Measurements from ENCODE around the gene TMPRSS6.
A peak's percentile ranks its signal among the peaks of the same experiment; 100 is the strongest.
"Not testable (repeated sequence)": the region's sequence is repeated elsewhere in the genome, so short reads cannot be mapped to it uniquely, and the experiment has no call there.

Gene TMPRSS6

DNA sequence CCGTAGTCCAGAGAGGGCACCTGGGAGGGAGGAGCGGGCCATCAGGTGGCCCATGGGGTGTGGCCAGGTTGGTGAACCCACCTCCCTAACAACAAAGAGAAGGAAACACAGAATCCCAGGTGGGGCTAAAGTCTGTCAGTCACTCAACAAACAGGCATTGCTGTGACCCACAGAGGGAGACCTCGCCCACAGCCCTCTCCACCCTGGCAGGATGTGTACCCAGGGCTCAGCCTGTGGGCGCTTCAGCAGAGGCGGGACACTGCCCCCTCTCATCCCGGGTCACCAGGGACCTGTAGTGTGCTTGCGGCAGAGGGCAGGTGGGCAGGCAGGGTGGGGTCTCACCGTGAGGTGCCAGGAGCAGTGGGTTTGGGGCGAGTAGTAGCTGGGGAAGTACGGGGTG, 25.1 kb downstream of the TMPRSS6 start:
- DNase-seq: no peak

DNA sequence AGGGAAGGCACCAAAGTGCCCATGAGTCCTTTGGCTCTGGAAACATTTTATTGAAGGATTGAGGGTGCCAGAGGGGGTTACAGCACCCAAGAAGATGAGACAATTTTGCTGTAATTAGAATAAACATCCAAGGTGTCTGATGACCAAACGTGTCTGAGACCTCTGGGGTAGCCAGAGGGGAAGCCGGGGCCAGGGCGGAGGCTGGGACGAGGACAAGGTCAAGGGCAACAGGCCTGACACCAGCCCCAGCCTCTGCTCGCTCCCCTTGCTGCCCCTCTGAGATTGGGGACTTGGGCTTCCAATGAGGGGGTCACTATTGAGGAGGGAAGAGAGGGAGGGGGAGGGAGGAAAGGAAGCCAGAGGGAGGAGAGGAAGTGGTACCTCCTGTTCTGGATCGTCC, 25.6 kb downstream of the TMPRSS6 start:
- DNase-seq: no peak

DNA sequence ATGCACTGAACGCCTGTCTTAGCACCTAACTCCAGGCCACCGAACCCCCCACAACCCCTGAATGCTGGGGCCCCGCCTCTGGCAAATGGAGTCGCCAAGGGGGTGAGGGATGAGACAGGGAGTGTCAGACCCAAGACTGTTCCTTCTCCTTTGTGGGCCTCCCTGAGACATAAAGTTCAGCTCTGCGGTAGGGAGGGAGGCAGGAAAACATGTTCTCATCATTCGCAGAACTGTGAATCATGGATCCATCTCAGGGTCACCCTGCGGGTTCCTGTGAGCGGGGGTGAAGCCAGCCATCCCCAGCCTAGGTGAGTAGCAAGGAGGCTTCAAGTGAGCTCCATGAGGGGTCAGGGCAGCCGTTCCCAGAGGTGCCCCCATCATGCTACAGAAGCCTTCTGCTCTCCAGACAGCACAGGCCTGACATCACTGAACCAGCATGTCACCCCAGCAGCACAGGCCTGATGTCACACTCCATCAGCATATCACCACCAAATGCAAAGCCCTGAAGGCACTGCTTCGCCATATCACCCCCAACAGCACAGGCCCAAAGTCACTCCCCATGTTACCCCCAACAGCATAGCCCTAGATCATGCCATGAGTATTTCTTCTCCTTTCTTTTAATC, 27.2 kb downstream of the TMPRSS6 start:
- peak; percentile 52 to 66 for DNase-seq

DNA sequence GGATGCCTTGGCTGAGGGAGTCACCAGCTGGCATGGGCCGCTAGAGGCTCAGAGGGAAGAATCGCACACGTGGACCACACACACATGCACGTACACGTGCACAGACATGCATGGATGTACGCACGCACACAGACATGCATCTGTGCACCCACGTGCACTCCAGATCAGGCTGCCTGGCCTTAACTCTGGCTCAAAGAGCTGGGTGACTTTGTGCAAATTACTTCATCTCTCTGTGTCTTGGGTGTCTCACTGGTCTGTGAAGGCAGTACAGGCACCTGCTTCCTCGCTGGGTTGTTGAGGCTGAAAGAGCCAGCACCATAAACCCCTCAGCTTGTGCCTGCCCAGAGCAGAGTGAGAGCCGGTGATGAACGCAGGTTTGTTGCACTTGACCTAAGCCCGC, 28.7 kb downstream of the TMPRSS6 start:
- DNase-seq: no peak

DNA sequence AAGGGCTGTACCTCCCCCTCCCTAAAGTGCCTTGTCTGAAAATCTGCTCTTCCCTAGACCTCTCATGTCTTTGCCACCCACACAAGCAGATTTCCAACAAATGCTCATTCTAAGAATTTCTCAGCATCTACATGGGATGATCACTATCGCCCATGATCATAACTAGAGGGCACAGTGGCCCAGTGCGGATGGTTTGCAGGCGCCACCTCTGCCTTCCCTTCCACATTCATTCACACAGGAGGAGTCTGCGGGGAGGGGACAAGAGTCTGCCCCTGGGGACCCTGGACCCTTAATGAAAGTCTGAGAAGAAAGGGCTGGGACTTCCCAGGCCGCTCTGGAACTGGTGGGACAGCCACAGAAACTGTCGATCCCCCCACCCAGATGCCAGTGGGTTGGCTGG, 29.1 kb downstream of the TMPRSS6 start:
- DNase-seq: peak; percentile 44 to 58

DNA sequence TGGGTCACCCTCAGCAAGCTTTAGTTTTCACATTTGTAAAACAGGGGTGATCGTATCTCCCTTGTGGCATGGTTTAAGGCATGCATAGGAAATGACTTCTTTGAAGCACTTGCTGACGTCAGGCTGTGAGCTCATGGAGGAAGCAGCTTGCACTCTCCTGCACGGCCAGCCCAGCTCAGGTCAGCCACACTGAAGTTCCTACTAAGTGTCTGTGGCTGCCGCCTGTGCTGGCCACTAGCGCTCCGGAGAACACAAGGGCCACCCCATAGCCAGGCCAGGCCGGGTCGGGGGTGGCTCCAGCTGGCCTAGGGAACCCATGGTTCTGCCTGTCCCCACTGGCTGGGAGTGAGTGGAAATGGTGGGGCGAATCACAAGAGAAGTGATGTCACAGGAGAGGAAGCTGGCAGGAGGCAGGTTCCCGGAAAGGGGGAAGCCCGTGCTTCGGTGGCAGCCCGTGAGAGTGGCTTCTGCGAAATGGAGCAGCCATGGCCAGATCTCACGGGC, 29.8 kb downstream of the TMPRSS6 start:
- peak; percentile 84 to 88 for DNase-seq

DNA sequence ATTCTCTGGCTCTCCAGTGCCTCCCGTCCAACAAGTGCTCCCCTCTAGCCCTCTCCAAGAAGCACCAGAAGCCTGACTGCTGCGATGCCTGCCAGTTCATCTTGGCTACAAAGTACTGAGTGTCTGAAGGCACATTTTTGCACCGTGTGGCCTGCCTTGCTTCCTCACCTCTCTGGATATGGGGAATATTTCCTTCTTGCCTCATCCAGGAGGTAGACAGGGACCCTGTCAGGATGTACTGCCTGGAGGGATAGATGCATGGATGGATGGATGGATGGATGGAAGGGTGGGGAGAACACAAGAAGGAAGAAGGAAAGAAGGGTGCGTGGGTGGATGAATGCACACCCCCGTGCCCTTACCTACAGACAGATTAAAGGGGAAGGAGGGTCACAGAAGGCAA, 30.4 kb downstream of the TMPRSS6 start:
- DNase-seq: no peak

DNA sequence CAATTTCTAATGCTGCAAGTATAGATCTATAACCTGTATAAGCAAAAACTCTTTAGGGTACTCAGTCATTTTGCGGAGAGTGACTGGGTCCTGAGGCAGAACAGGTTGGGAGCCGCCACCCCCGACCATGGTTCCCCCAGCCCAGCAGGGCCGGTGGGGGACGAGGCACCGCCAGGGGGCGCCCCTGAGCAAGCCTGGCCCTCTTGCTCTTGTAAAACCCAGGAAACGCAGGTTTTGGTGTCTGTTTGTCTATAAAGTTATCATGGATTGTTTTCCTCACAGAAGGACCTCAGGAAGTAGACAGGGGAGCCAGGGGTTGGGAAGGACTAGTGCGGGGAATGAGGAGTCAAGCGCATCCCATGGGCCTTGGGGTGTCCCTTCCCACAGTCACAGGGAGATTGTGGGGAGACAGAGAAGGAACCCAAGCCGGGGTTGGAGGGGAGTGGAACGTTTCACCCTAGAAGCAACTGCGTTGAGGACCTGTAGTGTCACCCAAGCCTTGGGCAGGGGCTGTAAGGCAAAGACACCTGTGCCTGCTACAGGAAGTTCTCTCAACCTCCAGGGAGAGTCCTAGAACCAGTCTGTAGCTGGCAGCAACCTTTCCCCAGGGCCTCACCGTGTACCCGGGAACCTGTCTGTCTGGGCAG, 31.6 kb downstream of the TMPRSS6 start:
- peak; percentile 93 to 94 for DNase-seq

DNA sequence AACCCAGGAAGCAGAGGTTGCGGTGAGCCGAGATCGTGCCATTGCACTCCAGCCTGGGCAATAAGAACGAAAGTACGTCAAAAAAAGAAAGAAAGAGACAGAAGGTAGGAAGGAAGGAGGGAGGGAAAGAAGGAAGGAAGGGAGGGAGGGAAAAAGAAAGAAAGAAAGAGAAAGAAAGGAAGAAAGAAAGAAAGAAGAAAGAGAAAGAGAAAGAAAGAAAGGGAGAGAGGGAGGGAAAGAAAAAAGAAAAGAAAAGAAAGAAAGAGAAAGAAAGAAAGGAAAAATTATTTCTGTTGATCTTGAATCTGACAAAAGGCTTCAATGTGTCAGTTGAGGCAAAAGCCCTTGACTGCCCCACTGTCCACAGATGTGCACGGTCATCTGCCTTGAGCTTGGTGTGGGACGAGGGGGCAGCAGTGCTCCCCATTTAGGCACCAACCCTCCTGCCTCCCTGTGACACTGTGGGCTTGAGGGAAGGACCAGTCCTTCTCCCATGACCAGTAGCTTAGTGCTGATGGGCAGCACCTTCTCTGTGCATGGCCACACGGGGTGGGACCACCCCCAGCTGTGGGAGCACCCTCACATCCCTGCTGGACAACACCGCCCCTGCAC, 33.6 kb downstream of the TMPRSS6 start:
- no peak for DNase-seq

DNA sequence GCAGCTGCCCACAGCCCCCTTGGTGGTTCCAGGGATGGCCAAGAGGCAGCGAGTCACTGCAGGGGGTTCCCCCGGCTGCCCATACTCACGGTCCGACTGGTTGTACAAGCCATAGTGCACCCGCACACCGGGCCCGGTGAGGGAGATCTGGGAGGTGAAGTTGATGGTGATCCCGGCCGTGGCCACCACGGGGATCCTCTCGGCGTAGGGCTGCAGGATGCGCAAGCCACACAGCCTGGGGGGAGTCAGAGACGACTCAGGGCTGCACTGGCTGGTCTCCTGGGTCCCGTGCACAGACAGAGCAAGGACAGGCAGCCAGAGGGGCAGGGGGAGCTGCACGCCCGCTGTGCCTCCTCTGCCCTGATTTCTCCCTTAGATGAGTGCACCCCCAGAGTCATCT, 34.5 kb downstream of the TMPRSS6 start:
- DNase-seq: no peak

DNA sequence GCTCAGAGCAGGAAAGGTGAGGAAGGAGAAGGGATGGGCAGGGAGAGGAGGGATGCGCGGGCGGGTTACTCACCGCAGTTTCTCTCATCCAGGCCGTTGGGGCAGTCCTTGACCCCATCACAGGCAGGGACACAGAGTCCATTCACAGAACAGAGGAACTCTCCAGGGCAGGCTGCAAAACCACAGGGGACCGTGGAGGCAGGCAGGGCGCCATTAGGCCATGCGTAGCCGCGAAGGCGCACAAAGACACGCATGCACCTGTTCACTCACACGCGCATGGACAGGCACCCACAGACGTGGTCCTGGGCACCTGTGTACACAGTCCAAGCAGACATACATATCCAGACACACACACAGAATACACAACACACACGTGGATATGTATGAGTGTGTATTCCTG, 35.0 kb downstream of the TMPRSS6 start:
- no peak for DNase-seq

DNA sequence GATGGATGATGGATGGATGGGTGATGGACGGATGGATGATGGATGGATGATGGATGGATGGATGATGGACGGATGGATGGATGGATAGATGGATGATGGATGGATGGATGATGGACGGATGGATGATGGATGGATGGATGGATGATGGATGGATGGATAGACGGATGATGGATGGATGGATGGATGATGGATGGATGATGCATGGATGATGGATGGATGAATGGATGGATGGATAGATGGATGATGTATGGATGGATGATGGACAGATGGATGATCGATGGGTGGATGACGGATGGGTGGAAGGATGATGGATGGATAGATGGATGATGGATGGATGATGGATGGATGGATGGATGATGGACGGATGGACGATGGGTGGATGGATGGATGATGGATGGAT, 36.8 kb downstream of the TMPRSS6 start:
- no peak for DNase-seq

DNA sequence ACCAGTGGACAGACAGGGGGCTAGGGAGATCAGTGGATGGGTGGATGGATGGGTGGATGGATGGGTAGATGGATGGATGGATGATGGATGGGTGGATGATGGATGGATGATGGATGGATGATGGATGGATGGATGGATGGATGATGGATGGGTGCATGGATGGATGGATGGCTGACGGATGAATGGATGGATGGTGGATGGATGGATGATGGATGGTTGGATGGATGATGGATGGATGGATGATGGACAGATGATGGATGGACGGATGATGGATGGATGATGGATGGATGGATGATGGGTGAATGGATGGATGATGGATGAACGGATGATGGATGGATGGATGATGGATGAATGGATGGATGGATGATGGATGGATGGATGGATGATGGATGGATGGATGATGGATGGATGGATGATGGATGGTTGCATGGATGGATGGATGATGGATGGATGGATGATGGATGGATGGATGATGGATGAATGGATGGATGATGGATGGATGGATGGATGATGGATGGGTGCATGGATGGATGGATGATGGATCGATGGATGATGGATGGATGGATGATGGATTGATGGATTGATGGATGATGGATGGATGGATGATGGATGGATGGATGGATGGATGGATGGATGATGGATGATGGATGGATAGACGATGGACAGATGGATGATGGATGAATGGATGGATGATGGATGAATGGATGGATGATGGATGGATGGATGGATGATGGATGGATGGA, 37.5 kb downstream of the TMPRSS6 start:
- DNase-seq: not testable (repeated sequence)

DNA sequence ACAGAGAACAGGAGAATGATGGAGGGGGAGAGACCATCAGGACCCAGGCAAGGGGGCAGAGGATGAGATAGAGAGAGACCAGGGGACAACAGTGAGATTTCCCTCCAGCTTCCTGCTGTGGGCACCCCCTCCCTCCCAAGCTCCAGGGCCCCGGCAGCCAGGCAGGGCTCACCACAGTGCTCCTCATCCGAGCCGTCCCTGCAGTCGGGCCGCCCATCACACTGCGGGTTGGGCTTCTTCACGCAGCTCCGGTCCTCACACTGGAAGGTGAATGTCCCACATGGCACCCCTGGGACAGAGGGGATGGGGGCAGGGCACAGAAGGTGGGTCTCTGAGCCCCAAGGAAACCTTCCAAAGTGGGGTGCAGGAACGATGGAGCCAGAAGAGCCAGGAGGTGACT, 38.8 kb downstream of the TMPRSS6 start:
- no peak for DNase-seq

DNA sequence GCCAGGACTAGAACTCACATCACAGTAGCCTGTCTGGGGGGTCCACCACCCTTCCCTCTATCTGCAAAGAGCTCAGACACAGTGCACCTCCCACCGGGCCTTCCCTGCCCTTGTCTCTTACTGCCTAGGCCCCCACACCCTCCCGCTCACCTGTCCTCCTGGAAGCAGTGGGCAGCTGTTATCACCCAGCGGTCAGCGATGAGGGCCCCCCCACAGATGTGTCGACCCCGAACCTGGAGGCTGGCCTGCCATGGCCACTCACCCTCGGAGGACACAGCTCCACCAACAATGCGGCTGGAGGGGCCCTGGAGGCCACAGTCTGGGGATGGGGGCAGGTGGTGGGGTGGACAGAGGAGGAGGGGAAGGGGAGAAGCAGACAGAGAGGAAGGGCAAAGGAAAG, 39.2 kb downstream of the TMPRSS6 start:
- no peak for DNase-seq

DNA sequence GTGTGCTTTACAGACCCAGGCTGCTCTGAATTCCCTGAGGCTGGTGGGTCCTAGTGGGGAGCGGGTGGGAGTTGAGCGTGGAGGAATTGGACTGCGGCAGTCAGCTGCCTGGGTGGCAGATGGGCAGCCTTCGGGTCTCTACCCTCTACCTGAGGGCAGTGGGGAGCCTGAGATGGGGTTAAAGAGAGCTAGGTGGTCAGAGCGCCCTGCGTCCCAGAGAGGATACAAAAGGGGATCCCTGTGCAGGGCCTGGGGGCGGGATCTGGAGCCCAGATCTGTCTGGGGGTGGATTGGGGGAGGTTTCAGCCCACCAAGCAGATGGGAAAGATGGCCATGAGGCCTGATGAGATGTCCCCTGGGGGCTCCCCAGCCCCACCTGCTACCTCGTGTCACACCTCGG, 39.8 kb downstream of the TMPRSS6 start:
- DNase-seq: no peak

DNA sequence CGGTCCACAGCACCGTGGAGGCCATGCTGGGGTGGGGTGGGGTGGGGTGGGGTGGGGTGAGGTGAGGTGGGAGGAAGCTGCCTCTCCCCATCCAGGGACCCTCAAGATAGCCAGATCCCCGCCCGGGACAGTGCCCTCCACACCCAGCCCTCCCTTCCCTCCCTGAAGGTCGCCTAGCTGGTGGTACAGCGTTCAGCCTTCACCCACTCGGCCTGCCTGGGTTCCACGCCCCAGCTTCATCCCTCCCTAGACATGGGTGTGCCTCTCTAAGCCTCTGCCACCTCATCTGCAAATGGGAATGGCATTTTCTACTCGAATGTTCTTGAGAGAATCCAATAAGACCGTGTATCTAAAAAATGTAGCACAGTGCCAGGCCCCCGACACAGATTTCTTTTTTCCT, 40.2 kb downstream of the TMPRSS6 start:
- DNase-seq: no peak

DNA sequence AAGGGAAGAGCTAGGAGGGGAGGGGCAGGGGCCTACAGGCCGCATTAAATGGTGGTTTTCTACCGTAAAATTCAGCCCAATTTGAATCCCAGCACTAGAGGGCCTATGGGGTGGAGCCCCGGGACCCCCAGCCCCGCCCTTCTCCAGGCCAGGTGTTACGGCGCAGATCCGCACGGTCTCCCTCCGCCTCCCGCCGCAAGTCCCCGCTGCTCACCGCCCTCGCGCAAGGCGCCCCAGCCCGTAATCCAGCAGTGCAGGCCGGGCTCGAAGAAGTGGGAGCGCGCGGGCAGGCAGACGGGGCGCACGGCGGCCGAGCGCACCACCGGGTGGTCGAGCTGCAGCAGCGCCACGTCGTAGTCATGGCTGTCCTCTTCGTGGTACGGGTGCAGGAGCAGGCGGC, 40.7 kb downstream of the TMPRSS6 start:
- no peak for DNase-seq

DNA sequence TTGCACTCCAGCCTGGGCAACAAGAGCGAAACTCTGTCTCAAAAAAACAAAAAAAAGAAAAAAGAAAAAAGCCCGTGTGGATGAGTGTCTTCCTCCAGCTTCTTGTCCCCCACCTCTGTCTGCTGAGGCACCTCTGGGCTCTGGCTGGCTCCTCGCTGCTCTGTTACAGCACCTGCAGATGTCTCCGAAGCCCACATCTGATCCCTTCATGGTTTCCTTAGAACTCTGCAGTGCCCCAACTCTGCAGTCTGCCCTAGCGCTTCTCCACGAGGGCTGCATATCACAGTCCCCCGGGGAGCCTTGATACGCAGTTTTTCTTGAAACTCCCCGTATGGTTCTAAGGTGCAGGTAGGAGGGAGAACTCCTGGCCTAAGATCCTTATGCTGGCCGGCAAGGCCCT, 42.1 kb downstream of the TMPRSS6 start:
- no peak for DNase-seq

DNA sequence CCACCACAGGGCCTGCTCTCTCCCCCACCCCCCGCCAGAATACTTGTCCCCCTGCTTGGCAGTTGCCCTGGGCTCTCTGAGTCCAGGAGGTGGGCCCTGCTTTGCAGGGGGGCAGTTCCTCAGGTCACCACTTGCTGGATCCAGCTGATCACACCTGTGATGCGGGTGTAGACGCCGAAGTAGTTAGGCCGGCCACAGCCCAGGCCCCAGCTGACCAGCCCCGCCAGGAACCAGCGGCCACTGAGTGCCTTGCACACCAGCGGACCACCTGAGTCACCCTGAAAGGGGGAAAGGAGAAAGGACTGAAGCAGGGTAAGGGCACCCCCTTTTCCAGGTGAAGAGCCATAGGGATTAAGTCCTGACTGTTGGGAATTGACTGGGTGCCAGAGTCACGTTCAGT, 43.6 kb downstream of the TMPRSS6 start:
- no peak for DNase-seq

DNA sequence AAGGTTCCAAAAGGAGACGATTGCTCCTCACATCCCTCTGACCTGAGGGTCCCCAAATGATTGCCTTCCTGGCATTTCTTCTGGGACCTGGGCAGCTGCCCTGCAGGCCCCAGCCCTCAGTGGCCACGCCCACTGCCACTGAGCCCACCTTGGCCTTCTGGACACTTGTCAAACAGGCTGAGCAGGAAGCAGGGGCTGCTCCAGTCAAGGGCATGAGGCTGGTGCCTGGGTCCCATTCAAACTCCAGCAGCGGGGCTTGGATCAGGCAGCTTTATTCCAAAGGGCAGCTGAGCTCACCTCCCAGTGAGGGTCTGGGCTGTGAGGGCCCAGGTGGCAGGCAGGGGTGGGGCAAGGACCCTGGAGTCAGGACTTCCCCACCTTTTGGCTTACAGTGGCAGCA, 44.3 kb downstream of the TMPRSS6 start:
- DNase-seq: no peak

DNA sequence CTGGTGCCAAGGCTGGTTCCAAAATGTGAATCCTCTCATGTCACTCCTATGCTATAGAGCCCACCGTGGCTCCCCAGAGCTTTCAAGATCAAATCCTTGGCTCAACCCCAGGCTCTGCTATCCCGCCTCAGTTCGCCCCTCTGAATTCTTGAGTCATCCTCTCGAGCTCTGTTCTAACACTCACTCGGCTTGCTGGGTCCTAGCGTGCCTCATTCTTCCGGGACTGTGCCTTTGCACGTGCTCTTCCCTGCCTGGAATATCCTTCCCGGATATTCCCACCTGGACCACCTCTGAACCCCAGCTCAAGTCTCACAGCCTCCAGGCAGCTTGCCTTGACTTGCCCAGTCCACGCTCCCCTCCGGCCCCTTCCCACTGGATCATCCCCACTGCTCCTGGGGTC, 45.0 kb downstream of the TMPRSS6 start:
- DNase-seq: no peak
